ENCODE measurements around the gene NFYC.

NFYC gene

GRCh38 chr1:40664167-40664537, 27.4 kb upstream of the NFYC start:
- no peak for DNase-seq (ENCODE audit: low read depth)
- H3K4me3 ChIP-seq (ENCODE audit: low read depth, low read length): no peak overlapping the region
- TF ChIP-seq CTCF (IDR thresholded peaks at IDR 0.05; ENCODE audit: control insufficient read depth, extremely low read depth, insufficient read depth): no peak

DNA sequence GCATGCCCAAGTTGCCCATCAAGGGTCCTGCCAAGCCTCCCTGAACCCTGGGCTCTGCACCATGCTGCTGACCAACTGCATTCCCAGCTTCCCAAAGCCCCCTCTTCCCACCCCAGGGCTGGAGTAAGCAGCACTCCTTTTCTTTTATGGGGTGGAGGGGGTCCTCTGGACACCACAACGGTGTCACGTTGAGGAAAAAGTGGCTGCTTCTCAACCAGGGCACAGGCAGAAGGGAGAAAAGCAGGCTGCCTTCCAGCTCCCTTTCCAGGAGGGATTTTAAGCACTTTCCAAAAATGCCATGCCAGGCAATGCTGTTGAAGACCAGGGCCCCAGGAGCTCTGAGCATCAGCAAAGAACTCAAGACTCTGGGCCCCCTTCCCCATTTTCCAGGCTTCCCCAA, 26.7 kb upstream of the NFYC start:
- TF ChIP-seq CTCF (IDR thresholded peaks at IDR 0.05; ENCODE audit: control insufficient read depth, extremely low read depth, insufficient read depth): no peak
- DNase-seq (ENCODE audit: low read depth): no peak
- peak overlapping the region; percentile 47; the same call in 1 of the 2 replicates for H3K4me3 ChIP-seq (ENCODE audit: low read depth, low read length)

DNA sequence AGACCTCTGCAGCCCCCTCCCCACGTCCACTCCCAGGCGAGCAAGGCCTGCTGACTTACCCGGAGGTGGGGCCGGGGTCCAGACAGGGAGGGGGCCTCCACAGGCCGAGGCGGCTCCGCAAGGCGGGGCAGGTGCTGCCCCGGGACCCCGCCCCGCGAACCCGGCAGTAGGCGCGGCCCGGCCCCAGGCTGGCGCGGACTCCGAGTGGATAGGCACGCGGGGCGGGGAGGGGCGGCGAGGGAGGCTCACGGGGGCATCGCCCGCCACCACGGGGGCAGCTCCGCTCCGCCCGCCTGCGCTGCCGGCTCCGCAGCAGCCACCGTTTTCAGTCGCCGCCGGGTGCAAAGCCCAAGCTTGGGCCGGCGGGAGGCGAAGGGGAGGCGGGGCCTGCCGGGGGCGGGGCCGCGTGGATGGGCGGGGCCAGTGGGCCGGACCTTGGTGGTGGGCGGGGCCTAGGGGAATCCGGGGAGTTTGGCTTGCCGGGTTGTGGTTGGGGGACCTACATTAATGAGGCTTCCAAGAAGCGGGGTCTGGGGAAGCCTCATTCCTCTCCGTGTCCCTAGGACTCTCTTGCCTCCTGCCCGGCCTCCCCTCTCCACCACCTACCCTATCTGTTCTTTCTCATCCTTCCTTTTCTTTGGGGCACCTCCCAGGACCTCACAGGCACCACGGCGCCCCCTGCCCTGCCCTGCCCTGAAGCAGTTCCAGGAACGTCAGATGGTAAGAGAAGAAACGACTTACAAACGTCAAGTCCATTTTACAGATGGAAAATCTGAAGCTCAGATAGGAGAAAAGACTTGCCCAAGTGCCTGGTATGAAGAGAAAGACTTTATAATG, 26.0 kb upstream of the NFYC start, which contains the start of gene RIMS3:
Gene RIMS3, minus strand, starts transcription at position 348 of the 837 bp plus-strand sequence. CDS start 23,757 bp downstream, outside the sequence.
- TF ChIP-seq CTCF (IDR thresholded peaks at IDR 0.05; ENCODE audit: control insufficient read depth, extremely low read depth, insufficient read depth): peak; percentile 26; the same call in 1 of the 2 replicates
- peak within 1 kb of the TSS; percentile 47 for H3K4me3 ChIP-seq (ENCODE audit: low read depth, low read length)
- no peak for DNase-seq (ENCODE audit: low read depth)

DNA sequence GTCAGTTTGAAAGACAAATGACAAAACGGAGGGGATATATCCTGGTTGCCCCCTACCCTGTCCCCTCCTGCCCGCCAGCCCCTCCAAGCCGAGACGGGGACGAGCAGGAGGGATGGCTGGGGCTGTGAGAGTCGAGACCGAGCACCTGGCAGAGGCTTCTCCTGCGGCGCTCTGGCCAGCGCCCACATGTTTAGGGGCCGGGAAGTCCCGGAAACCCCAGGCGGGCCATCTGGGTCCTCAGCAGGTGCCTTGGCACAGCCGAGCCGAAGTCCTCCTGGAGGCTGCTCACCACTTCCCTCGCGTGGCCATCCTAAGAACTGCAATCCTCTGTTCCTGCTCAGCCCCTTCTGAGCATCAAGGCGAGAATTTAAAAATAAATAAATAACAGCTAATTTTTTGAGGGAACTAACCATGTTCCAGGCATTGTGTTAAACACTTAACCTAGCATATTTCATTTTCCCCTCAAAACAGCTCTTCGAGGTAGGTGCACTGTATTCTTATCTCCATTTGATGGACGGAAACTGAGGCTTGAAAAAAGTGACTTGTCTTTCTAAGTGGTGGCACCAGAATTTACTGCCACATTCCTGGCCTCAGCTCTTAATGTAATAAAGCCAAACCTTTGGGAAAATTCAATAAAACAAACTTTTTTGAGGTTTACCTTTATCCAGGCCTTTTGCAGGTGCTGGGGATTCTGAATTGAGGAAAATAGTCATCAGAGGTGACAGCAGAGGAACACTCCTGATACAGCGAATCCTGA, 22.6 kb upstream of the NFYC start:
- DNase-seq (ENCODE audit: low read depth): no peak
- H3K4me3 ChIP-seq (ENCODE audit: low read depth, low read length): 0 out of 2 replicates have a peak overlapping the region, but pooled peaks have one; percentile 13
- peak; percentile 85 for TF ChIP-seq CTCF (IDR thresholded peaks at IDR 0.05; ENCODE audit: control insufficient read depth, extremely low read depth, insufficient read depth)

DNA sequence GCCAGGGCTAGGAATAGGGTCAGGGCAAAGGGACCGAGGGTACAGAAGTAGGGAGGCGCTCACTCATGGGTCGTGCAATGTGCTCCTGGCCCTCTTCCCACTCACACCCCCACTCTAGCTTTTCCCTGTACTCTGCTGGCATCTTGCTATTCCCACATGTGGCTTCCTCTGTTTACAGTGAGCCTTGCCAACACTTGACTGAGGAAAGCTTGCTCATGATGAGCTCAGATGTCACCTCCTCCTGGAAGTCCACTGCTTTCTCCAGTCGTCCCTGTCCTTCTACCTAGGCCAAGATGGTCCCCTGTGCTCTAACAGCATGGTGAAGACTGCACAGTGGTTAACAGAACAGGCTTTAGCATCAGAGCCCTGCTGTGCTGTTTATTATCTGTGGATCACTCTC, 18.1 kb upstream of the NFYC start:
- H3K4me3 ChIP-seq (ENCODE audit: low read depth, low read length): no peak overlapping the region
- no peak for DNase-seq (ENCODE audit: low read depth)
- TF ChIP-seq CTCF (IDR thresholded peaks at IDR 0.05; ENCODE audit: control insufficient read depth, extremely low read depth, insufficient read depth): no peak

- no peak for DNase-seq (ENCODE audit: low read depth)
- no peak for TF ChIP-seq CTCF (IDR thresholded peaks at IDR 0.05; ENCODE audit: control insufficient read depth, extremely low read depth, insufficient read depth)
- no peak overlapping the region for H3K4me3 ChIP-seq (ENCODE audit: low read depth, low read length)
Measured at GRCh38 chr1:40676501-40676900, 15.0 kb upstream of the NFYC start.

All from LNCaP clone FGC (cell line).